GM10266 (cell line): Measurements from ENCODE around the gene EVI5.
"Not testable (repeated sequence)": the region's sequence is repeated elsewhere in the genome, so short reads cannot be mapped to it uniquely, and the experiment has no call there.

ENCODE experiments used
- DNase-seq: peaks from one replicate; pipeline ENCODE4 v3.0.0; 2012; ENCODE audit errors: extremely low spot score
- CTCF ChIP-seq: IDR thresholded peaks from 2 replicates; pipeline ENCODE4 v1.5.1; 2012; ENCODE audit warnings: mild to moderate bottlenecking, low read depth; ENCODE audit not compliant: control insufficient read depth, insufficient read depth; ENCODE audit errors: missing control alignments

Gene EVI5

GRCh38 chr1:92792340-92792782 lies 7.5 kb upstream of the EVI5 start:
- no peak for TF ChIP-seq CTCF
- DNase-seq = no peak

GRCh38 chr1:92791487-92792066 lies 6.7 kb upstream of the EVI5 start:
- no peak for TF ChIP-seq CTCF
- DNase-seq = no peak

DNA sequence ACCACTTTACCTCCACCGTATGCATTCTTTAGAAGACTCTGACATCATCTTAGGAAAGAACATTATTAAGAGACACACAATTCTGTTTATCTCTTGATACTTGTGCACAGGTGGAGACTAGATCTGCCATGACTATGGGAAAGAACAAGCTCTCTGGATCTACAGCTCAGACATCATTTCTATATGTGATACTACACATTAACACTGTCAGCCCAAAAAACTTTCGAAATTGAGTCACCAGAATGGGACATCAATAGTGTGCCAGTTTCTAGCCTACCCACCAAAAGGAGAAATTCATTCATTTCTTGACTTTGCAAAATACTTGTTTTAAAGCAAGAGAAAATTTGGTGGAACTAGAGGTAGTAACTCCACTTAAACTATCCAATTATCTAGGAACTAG lies 6.0 kb upstream of the EVI5 start:
- DNase-seq = no peak
- TF ChIP-seq CTCF = no peak

- no peak for TF ChIP-seq CTCF
- DNase-seq = no peak
Observed at GRCh38 chr1:92790081-92790480, 5.2 kb upstream of the EVI5 start.

DNA sequence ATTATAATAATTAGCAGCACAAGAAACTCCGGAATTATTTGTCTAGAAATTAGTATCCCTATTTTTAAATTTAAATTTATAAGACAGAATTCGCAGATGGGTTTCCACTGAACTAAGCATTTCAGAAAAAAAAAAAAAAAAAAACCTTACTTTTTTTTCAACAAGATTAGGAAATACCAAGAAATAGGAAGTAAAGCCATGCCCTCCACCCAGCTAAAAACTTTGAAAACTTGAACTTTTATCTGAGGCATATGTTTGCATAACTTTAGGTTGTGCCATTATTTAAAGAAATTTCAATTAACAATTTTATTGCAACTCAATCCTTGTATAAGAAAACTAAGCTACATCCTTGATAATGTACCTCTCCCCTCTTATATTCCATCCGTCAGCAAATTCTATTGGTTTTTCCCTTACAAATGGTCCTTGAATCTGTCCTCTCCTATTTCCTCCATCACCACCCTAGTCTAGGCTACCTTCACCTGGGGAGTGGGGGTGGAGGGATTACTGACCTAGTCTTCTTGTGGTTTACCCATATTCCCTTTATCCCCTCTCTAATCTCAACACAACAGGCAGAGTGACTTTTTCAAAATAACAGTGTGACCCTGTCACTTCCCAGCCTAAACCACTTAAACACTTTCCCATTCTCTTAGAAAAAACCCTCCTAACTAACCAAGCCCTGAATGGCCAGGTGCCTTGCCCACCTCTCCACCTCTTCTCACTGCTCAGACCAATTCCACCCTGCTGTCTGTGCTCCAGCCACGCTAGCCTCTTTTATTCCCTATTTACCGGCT lies 1.4 kb upstream of the EVI5 start:
- DNase-seq = no peak
- TF ChIP-seq CTCF = no peak

GRCh38 chr1:92784021-92784638 lies 778 bp downstream of the EVI5 start:
- DNase-seq = peak; percentile 48
- TF ChIP-seq CTCF = no peak

DNA sequence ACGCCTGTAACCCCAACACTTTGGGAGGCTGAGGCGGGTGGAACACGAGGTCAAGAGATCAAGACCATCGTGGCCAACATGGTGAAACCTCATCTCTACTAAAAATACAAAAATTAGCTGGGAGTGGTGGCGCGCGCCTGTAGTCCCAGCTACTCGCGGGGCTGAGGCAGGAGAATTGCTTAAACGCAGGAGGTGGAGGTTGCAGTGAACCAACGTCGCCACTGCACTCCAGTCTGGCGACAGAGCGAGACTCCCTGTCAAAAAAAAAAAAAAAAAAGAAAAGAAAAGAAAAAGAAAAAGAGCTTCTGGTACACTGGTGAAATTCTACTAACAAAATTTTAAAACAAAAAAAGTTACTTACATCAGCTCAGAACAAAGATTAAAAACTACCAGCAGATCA lies 1.4 kb downstream of the EVI5 start:
- not testable (repeated sequence) for DNase-seq

- DNase-seq = no peak
Observed at GRCh38 chr1:92778376-92778775, 6.5 kb downstream of the EVI5 start.

More at GRCh38 chr1:92778376-92778775, 6.5 kb downstream of the EVI5 start:
- no peak for TF ChIP-seq CTCF
